NCI-H446 (cell line): ENCODE results near the gene GALNS.
A peak's percentile ranks its signal among the peaks of the same experiment; 100 is the strongest.
"Not testable (repeated sequence)": the region's sequence is repeated elsewhere in the genome, so short reads cannot be mapped to it uniquely, and the experiment has no call there.

ENCODE experiments used
- DNase-seq, 2 experiments: peaks; one replicate each; lab custom pipeline; 2025; lab: John Stamatoyannopoulos, UW

The GALNS gene

GRCh38 chr16:88856828-88857727 lies at the start of gene GALNS, which contains the start of gene TRAPPC2L:
Gene GALNS, minus strand, starts transcription at chr16:88856947. Its CDS starts 70 bp downstream, at chr16:88856877.
Gene TRAPPC2L, plus strand, starts transcription at chr16:88857127. Its CDS starts 24 bp downstream, at chr16:88857151.
- DNase-seq = peak; percentile 74 to 95

GRCh38 chr16:88906020-88906419 lies 49.3 kb upstream of the GALNS start:
- no peak for DNase-seq

GRCh38 chr16:88905563-88905962 lies 48.8 kb upstream of the GALNS start:
- DNase-seq = no peak

GRCh38 chr16:88904676-88905365 lies 48.1 kb upstream of the GALNS start:
- no peak for DNase-seq

- DNase-seq = no peak
Measured at GRCh38 chr16:88903267-88903666, 46.5 kb upstream of the GALNS start.

- no peak for DNase-seq
Measured at GRCh38 chr16:88902744-88903143, 46.0 kb upstream of the GALNS start.

- DNase-seq = no peak
Measured at GRCh38 chr16:88901718-88902337, 45.1 kb upstream of the GALNS start.

- DNase-seq = no peak
Measured at GRCh38 chr16:88900662-88901052, 43.9 kb upstream of the GALNS start.

GRCh38 chr16:88899901-88900661 lies 43.3 kb upstream of the GALNS start:
- no peak for DNase-seq

GRCh38 chr16:88897696-88898425 lies 41.1 kb upstream of the GALNS start:
- DNase-seq = no peak

GRCh38 chr16:88896238-88897070 lies 39.7 kb upstream of the GALNS start:
- DNase-seq = no peak

- DNase-seq = no peak
Measured at GRCh38 chr16:88895335-88895734, 38.6 kb upstream of the GALNS start.

- DNase-seq = no peak
Measured at GRCh38 chr16:88894681-88895300, 38.0 kb upstream of the GALNS start.

- DNase-seq = not testable (repeated sequence)
Measured at GRCh38 chr16:88894266-88894665, 37.5 kb upstream of the GALNS start.

- DNase-seq = no peak
Measured at GRCh38 chr16:88893127-88893968, 36.6 kb upstream of the GALNS start.

- no peak for DNase-seq
Measured at GRCh38 chr16:88892065-88892464, 35.3 kb upstream of the GALNS start.

- DNase-seq = no peak
Measured at GRCh38 chr16:88891083-88891482, 34.3 kb upstream of the GALNS start.

GRCh38 chr16:88889702-88890352 lies 33.1 kb upstream of the GALNS start:
- not testable (repeated sequence) for DNase-seq
